ENCODE measurements around the gene DOCK9.
A peak's percentile ranks its signal among the peaks of the same experiment; 100 is the strongest.

The DOCK9 gene

GRCh38 chr13:98880677-98881076 lies 97.2 kb downstream of the DOCK9 start:
- CTCF ChIA-PET = no interaction called here
- Mint-ChIP-seq H3K27ac (no peak overlapping the region), H3K4me1 (peaks cover 4% of the 10 kb centered on the region), H3K27me3 (no peaks in the 10 kb centered on the region), H3K4me3 (no peak overlapping the region), H3K9me3 (no peaks in the 10 kb centered on the region), H3K36me3 (peaks cover 76% of the 10 kb centered on the region)
- no peak for DNase-seq

GRCh38 chr13:98879957-98880356 lies 97.9 kb downstream of the DOCK9 start:
- CTCF ChIA-PET = interaction anchor here (1.1 to 1.3 kb wide), 2 partner anchors 10 to 40 kb away, joined by 3 to 6 read pairs; no protein-coding TSS in a partner anchor
- Mint-ChIP-seq H3K4me3 (no peak overlapping the region), H3K4me1 (peaks cover 12% of the 10 kb centered on the region), H3K27ac (peak overlapping the region; percentile 24), H3K36me3 (peaks cover 81% of the 10 kb centered on the region), H3K27me3 (no peaks in the 10 kb centered on the region), H3K9me3 (no peaks in the 10 kb centered on the region)
- no peak for DNase-seq

GRCh38 chr13:98879127-98879520 lies 98.7 kb downstream of the DOCK9 start:
- peaks cover 83% of the 10 kb centered on the region for H3K36me3 Mint-ChIP-seq
- peaks cover 6% of the 10 kb centered on the region for H3K9me3 Mint-ChIP-seq
- CTCF ChIA-PET = interaction anchor here (1.1 to 1.3 kb wide), 2 partner anchors 10 to 39 kb away, joined by 3 to 6 read pairs; no protein-coding TSS in a partner anchor
- H3K4me1 Mint-ChIP-seq = peaks cover 20% of the 10 kb centered on the region
- H3K4me3 Mint-ChIP-seq = no peak overlapping the region
- no peaks in the 10 kb centered on the region for H3K27me3 Mint-ChIP-seq
- DNase-seq = no peak
- H3K27ac Mint-ChIP-seq = peak overlapping the region; percentile 2

- no peak for DNase-seq
- H3K36me3 Mint-ChIP-seq = peaks cover 86% of the 10 kb centered on the region
These were observed 99.3 kb downstream of the DOCK9 start for GRCh38 chr13:98878486-98879126.

GRCh38 chr13:98877936-98878335 lies 99.9 kb downstream of the DOCK9 start:
- peaks cover 13% of the 10 kb centered on the region for H3K9me3 Mint-ChIP-seq
- no peak overlapping the region for H3K27ac Mint-ChIP-seq
- peaks cover 21% of the 10 kb centered on the region for H3K4me1 Mint-ChIP-seq
- H3K27me3 Mint-ChIP-seq = no peaks in the 10 kb centered on the region
- H3K4me3 Mint-ChIP-seq = no peak overlapping the region
- CTCF ChIA-PET = interaction anchor here (1.0 kb wide), 1 partner anchor 35 kb away, joined by 3 read pairs; no protein-coding TSS in a partner anchor
- peaks cover 91% of the 10 kb centered on the region for H3K36me3 Mint-ChIP-seq
- DNase-seq = no peak

More at GRCh38 chr13:98878486-98879126, 99.3 kb downstream of the DOCK9 start:
- CTCF ChIA-PET = interaction anchor here (1.0 kb wide), 1 partner anchor 36 kb away, joined by 3 read pairs; no protein-coding TSS in a partner anchor
- Mint-ChIP-seq H3K27me3 (no peaks in the 10 kb centered on the region), H3K4me3 (no peak overlapping the region), H3K9me3 (peaks cover 9% of the 10 kb centered on the region), H3K27ac (peak overlapping the region; percentile 2), H3K4me1 (peaks cover 21% of the 10 kb centered on the region)

GRCh38 chr13:98877466-98877865 lies 100.4 kb downstream of the DOCK9 start:
- Mint-ChIP-seq H3K4me1 (peaks cover 21% of the 10 kb centered on the region), H3K27me3 (no peaks in the 10 kb centered on the region), H3K36me3 (peaks cover 91% of the 10 kb centered on the region), H3K4me3 (no peak overlapping the region), H3K27ac (no peak overlapping the region), H3K9me3 (peaks cover 13% of the 10 kb centered on the region)
- DNase-seq = no peak
- CTCF ChIA-PET = no interaction called here

- DNase-seq = no peak
- Mint-ChIP-seq H3K36me3 (peaks cover 89% of the 10 kb centered on the region), H3K9me3 (peaks cover 13% of the 10 kb centered on the region), H3K27ac (peak overlapping the region; percentile 87), H3K4me3 (no peak overlapping the region), H3K4me1 (peaks cover 36% of the 10 kb centered on the region), H3K27me3 (no peaks in the 10 kb centered on the region)
- CTCF ChIA-PET = interaction anchor here (0.9 to 1.7 kb wide), 6 partner anchors 10 to 391 kb away, joined by 3 read pairs; no protein-coding TSS in a partner anchor
These were observed 102.6 kb downstream of the DOCK9 start for GRCh38 chr13:98875146-98875729.

- CTCF ChIA-PET = interaction anchor here (1.2 to 1.7 kb wide), 4 partner anchors 9 to 171 kb away, joined by 3 read pairs; no protein-coding TSS in a partner anchor
- Mint-ChIP-seq H3K27me3 (no peaks in the 10 kb centered on the region), H3K4me1 (peaks cover 42% of the 10 kb centered on the region), H3K9me3 (peaks cover 13% of the 10 kb centered on the region), H3K4me3 (no peak overlapping the region), H3K27ac (no peak overlapping the region), H3K36me3 (peaks cover 86% of the 10 kb centered on the region)
- DNase-seq = no peak
These were observed 103.9 kb downstream of the DOCK9 start for GRCh38 chr13:98874029-98874397.

- Mint-ChIP-seq H3K27me3 (no peaks in the 10 kb centered on the region), H3K4me1 (peaks cover 42% of the 10 kb centered on the region), H3K27ac (no peak overlapping the region), H3K36me3 (peaks cover 83% of the 10 kb centered on the region), H3K9me3 (peaks cover 13% of the 10 kb centered on the region), H3K4me3 (no peak overlapping the region)
- no peak for DNase-seq
- CTCF ChIA-PET = interaction anchor here (1.4 kb wide), 1 partner anchor 161 kb away, joined by 3 read pairs; no protein-coding TSS in a partner anchor
These were observed 104.4 kb downstream of the DOCK9 start for GRCh38 chr13:98873377-98874028.

GRCh38 chr13:98871727-98872126 lies 106.1 kb downstream of the DOCK9 start:
- CTCF ChIA-PET = interaction anchor here (0.6 kb wide), 1 partner anchor 163 kb away, joined by 3 read pairs; no protein-coding TSS in a partner anchor
- Mint-ChIP-seq H3K27ac (no peak overlapping the region), H3K9me3 (peaks cover 13% of the 10 kb centered on the region), H3K27me3 (no peaks in the 10 kb centered on the region), H3K36me3 (peaks cover 81% of the 10 kb centered on the region), H3K4me1 (peaks cover 42% of the 10 kb centered on the region), H3K4me3 (no peak overlapping the region)
- DNase-seq = no peak

GRCh38 chr13:98869408-98870090 lies 108.3 kb downstream of the DOCK9 start:
- CTCF ChIA-PET = interaction anchor here (0.6 to 2.6 kb wide), 27 partner anchors 10 to 566 kb away, joined by 3 to 27 read pairs (median 3); no protein-coding TSS in a partner anchor
- DNase-seq = no peak
- no peaks in the 10 kb centered on the region for H3K27me3 Mint-ChIP-seq
- H3K9me3 Mint-ChIP-seq = peaks cover 10% of the 10 kb centered on the region
- peaks cover 80% of the 10 kb centered on the region for H3K36me3 Mint-ChIP-seq
- peaks cover 26% of the 10 kb centered on the region for H3K4me1 Mint-ChIP-seq
- no peak overlapping the region for H3K27ac Mint-ChIP-seq
- no peak overlapping the region for H3K4me3 Mint-ChIP-seq

GRCh38 chr13:98868932-98869331 lies 108.9 kb downstream of the DOCK9 start:
- Mint-ChIP-seq H3K36me3 (peaks cover 79% of the 10 kb centered on the region), H3K27ac (no peak overlapping the region), H3K4me1 (peaks cover 20% of the 10 kb centered on the region), H3K9me3 (peaks cover 7% of the 10 kb centered on the region), H3K27me3 (no peaks in the 10 kb centered on the region), H3K4me3 (no peak overlapping the region)
- DNase-seq = no peak
- CTCF ChIA-PET = interaction anchor here (0.8 to 2.6 kb wide), 20 partner anchors 11 to 566 kb away, joined by 3 to 27 read pairs (median 4); no protein-coding TSS in a partner anchor

GRCh38 chr13:98866882-98867281 lies 111.0 kb downstream of the DOCK9 start:
- Mint-ChIP-seq H3K27ac (no peak overlapping the region), H3K4me1 (peaks cover 16% of the 10 kb centered on the region), H3K9me3 (no peaks in the 10 kb centered on the region), H3K27me3 (no peaks in the 10 kb centered on the region), H3K36me3 (peaks cover 69% of the 10 kb centered on the region), H3K4me3 (no peak overlapping the region)
- CTCF ChIA-PET = interaction anchor here (0.7 to 1.5 kb wide), 3 partner anchors 12 to 167 kb away, joined by 3 to 4 read pairs (median 3); no protein-coding TSS in a partner anchor
- DNase-seq = no peak

- Mint-ChIP-seq H3K36me3 (peaks cover 66% of the 10 kb centered on the region), H3K4me1 (no peaks in the 10 kb centered on the region)
These were observed 117.4 kb downstream of the DOCK9 start for GRCh38 chr13:98860491-98860890.

More at GRCh38 chr13:98860491-98860890, 117.4 kb downstream of the DOCK9 start:
- CTCF ChIA-PET = no interaction called here
- Mint-ChIP-seq H3K9me3 (no peaks in the 10 kb centered on the region), H3K27ac (no peak overlapping the region), H3K27me3 (no peaks in the 10 kb centered on the region), H3K4me3 (no peak overlapping the region)
- no peak for DNase-seq
